Measurements from ENCODE around the gene DNAJA4.

The DNAJA4 gene

DNA sequence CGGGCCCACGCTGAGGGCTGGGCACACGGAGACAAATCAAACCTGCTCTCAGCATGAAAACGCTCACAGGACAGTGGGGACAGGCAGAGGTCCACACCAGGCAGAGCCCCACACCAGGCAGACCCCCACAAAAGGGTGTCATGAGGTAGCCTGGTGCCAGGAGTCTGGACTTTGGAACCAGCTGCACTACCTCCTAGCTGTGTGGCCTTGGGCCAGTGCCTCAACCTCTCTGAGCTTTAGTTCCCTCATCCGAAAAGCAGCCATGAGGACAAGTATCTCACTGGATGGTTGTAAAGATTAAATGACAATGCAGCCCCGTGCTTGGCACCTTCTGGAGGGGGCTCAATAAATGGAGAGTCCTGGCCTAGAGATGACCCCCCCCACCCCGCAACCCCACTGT lies 59.3 kb downstream of the DNAJA4 start:
- TF ChIP-seq GATA2 (IDR thresholded peaks at IDR 0.05; ENCODE audit: low read depth, low read length) (no peak), GATA3 (IDR thresholded peaks at IDR 0.05; ENCODE audit: low read depth, low read length) (no peak)

- TF ChIP-seq GATA3 (IDR thresholded peaks at IDR 0.05; ENCODE audit: low read depth, low read length) (no peak), GATA2 (IDR thresholded peaks at IDR 0.05; ENCODE audit: low read depth, low read length) (no peak)
These were observed 59.8 kb downstream of the DNAJA4 start for GRCh38 chr15:78324144-78324543.

GRCh38 chr15:78325092-78325843 lies 60.9 kb downstream of the DNAJA4 start:
- TF ChIP-seq GATA3 (IDR thresholded peaks at IDR 0.05; ENCODE audit: low read depth, low read length), result no peak

DNA sequence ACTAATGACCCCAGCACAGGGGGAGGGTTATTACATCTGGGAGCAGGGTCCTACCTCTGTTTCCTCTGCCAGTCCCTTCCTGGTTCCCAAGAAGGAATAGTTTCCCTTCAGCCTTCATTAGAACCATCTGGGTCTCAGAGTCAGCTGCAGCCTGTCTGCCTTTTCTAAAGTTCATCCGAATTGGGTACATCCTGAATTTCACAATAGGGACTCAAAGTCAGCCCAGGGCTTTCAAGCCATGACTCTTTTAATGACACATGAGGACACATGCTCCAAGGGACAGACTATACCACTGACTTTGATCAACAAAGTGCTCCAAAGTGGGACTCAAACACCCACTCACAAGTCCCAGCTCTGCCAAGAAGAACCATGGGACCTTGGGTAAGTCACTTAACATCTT lies 63.1 kb downstream of the DNAJA4 start:
- TF ChIP-seq GATA2 (IDR thresholded peaks at IDR 0.05; ENCODE audit: low read depth, low read length) (no peak), GATA3 (IDR thresholded peaks at IDR 0.05; ENCODE audit: low read depth, low read length) (no peak)

DNA sequence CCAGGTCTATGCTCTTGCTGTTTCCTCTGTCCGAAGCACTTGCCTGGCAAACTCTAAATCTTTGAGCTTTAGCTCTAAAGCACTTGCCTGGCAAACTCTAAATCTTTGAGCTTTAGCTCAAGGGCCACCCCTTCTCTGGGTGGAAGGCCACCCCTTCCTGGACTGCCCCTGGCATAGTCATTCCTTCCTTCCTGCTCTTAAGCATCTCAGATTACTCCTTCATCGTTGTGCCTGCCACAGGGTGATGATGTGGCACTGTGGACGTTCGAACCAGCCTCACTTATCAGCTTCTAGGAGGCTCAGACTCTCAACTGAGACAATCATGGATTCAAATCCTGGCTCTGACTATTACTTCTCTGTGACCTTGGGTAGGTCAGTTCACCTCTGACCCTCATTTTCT lies 65.3 kb downstream of the DNAJA4 start:
- no peak for TF ChIP-seq GATA2 (IDR thresholded peaks at IDR 0.05; ENCODE audit: low read depth, low read length)
- TF ChIP-seq GATA3 (IDR thresholded peaks at IDR 0.05; ENCODE audit: low read depth, low read length), result no peak
